Uterus (tissue), 4 donors: ENCODE results near the gene AQR. TPM values are rescaled to one million over a fixed set of nuclear protein-coding genes. Genes with fewer than 3 reads are reported as not detected.

Source experiments
- DNase-seq, 2 donors: peaks; one replicate each; pipeline ENCODE4 v3.0.0-alpha.2; 2019 to 2020
- H3K27ac ChIP-seq, 2 donors: fragments of 200-600 bp; sonication (generic); 1 replicate in 1 of 2; 2 replicates in 1 of 2; pipeline ENCODE4 v1.5.1; 2016 to 2018
- H3K27me3 ChIP-seq, 2 donors: fragments of 200-600 bp; sonication (generic); one replicate each; pipeline ENCODE4 v1.5.1; 2018 to 2019; ENCODE audit warnings: control low read depth in 1 of 2
- H3K36me3 ChIP-seq, 2 donors: fragments of 200-600 bp; sonication (generic); one replicate each; pipeline ENCODE4 v1.5.1; 2019; ENCODE audit warnings: control low read depth in 1 of 2
- H3K4me1 ChIP-seq, 2 donors: fragments of 200-600 bp; sonication (generic); one replicate each; pipeline ENCODE4 v1.5.1; 2018 to 2019; ENCODE audit warnings: control low read depth in 1 of 2
- H3K4me3 ChIP-seq, 2 donors: fragments of 200-600 bp; sonication (generic); 1 replicate in 1 of 2; 2 replicates in 1 of 2; pipeline ENCODE4 v1.5.1; 2018 to 2019; ENCODE audit warnings: mild to moderate bottlenecking in 1 of 2
- H3K9me3 ChIP-seq, 2 donors: fragments of 200-600 bp; sonication (generic); one replicate each; pipeline ENCODE4 v1.5.1; 2019; ENCODE audit warnings: control low read depth in 1 of 2
- POLR2A ChIP-seq, 2 donors: fragments of 450-650 bp; IDR thresholded peaks; one replicate each; pipeline ENCODE4 v1.6.1; 2016; ENCODE audit warnings: antibody characterized with exemption in 2 of 2, mild to moderate bottlenecking in 1 of 2, moderate library complexity in 1 of 2
- intact Hi-C: fragments of 100-400 bp; cut with DNase I; formaldehyde crosslinking; loops from one replicate; pipeline ENCODE4 v1.15.1; 2023; ENCODE audit warnings: low total_unique reads
- total RNA-seq, 4 donors: library from RNA; depleted of rRNA in 3 of 4; stranded (reverse); fragments of >200 nt in 3 of 4; gene quantifications; one replicate each; pipeline versions ENCODE4 v1.1.0 to v1.2.4, GENCODE V29; 2014 to 2023
- TF ChIP-seq, protein P1 (sequence below), 4 experiments: fragments of 200-600 bp in 2 of 4; fragments of 450-650 bp in 2 of 4; sonication (generic) in 2 of 4; IDR thresholded peaks; one replicate each; pipeline ENCODE4 v1.5.1; 2016 to 2019; ENCODE audit warnings: antibody characterized with exemption in 4 of 4, mild to moderate bottlenecking in 2 of 4, moderate library complexity in 1 of 4
- donor health status: DM: yes; HTN: yes; CAD: no.

Gene AQR
- 10 to 100 TPM; 13.1 to 52.7 (median 33.3) TPM for total RNA-seq

DNA sequence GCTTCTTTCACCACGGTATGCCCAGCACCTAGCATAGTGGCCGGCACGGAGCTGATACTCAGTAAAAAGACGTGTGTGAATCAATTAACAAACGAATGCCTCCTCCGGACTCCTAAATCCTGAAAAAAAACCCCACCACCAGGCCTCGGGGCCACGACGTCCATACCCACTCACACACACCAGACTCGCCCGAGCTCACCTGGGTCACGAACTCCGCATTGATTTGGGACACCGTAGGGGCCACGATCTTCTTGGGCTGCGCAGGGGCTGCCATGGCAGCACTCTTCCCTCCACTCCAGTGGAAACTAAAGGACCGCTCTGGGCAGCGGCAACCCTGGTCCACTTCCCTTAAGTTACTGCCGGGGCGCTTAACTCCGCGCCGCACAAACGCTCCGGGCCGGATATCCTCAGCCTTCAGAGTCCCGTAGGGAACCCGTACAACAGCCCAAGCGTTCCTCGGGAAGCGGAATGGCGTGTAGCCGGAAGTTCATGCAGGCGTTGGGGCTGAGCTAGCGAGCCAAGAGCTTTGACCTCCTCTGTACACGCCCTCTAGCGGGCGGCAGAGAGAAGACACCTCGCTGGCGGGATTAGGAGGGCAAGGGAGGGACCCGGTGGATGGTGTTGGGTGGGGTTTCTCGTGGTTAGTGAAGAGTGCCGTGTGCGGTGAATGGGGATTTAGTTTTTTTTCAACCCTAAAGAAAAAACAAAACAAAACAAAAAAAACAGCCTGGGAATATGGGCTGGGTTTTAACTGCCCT lies at the start of gene AQR:
Gene AQR (minus strand): TSS at position 403 of the 758 bp plus-strand sequence. CDS start 129 bp downstream, at position 274.
- TF ChIP-seq, protein P1, sequence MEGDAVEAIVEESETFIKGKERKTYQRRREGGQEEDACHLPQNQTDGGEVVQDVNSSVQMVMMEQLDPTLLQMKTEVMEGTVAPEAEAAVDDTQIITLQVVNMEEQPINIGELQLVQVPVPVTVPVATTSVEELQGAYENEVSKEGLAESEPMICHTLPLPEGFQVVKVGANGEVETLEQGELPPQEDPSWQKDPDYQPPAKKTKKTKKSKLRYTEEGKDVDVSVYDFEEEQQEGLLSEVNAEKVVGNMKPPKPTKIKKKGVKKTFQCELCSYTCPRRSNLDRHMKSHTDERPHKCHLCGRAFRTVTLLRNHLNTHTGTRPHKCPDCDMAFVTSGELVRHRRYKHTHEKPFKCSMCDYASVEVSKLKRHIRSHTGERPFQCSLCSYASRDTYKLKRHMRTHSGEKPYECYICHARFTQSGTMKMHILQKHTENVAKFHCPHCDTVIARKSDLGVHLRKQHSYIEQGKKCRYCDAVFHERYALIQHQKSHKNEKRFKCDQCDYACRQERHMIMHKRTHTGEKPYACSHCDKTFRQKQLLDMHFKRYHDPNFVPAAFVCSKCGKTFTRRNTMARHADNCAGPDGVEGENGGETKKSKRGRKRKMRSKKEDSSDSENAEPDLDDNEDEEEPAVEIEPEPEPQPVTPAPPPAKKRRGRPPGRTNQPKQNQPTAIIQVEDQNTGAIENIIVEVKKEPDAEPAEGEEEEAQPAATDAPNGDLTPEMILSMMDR (IDR thresholded peaks at IDR 0.05): peak; percentile 77 to 89 (median 88)
- TF ChIP-seq POLR2A (IDR thresholded peaks at IDR 0.05): peak in 1 of 2 donors; percentile 64
- no peaks in the 10 kb centered on the region for H3K27me3 ChIP-seq
- no peaks in the 10 kb centered on the region for H3K36me3 ChIP-seq
- H3K9me3 ChIP-seq: no peaks in the 10 kb centered on the region
- intact Hi-C loops: no loop called here
- peak within 1 kb of the TSS; percentile 73 to 74 for H3K27ac ChIP-seq
- peaks cover 0 to 9% of the 10 kb centered on the region in 2 donors for H3K4me1 ChIP-seq
- H3K4me3 ChIP-seq: peak within 1 kb of the TSS; percentile 59 to 82
- peak; percentile 95 for DNase-seq

DNA sequence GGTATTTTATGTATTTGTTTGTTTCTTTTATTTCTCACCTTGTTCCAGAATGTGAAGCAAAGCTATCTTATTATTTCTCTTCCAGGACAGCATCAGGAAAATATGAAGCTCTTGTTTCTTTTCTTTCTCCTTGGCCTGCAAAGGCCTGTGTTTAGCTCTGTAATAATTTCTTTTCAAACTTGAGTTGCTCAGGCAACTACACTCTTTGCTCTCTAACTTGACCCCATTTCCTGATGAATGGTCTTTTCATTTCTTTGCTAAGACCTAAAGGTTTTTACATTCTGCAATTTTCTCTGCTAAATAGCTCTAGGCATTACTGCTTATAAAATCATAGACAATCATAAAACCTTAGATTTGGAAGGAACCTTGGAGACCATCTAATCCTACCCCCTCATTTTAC lies 44.7 kb upstream of the AQR start:
- no peak overlapping the region for H3K4me3 ChIP-seq
- intact Hi-C loops: no loop called here
- H3K9me3 ChIP-seq: no peaks in the 10 kb centered on the region
- DNase-seq: no peak
- TF ChIP-seq, protein P1 (IDR thresholded peaks at IDR 0.05): no peak
- no peak for TF ChIP-seq POLR2A (IDR thresholded peaks at IDR 0.05)
- H3K4me1 ChIP-seq: no peaks in the 10 kb centered on the region
- H3K27me3 ChIP-seq: no peaks in the 10 kb centered on the region
- H3K36me3 ChIP-seq: no peaks in the 10 kb centered on the region
- H3K27ac ChIP-seq: no peak overlapping the region

DNA sequence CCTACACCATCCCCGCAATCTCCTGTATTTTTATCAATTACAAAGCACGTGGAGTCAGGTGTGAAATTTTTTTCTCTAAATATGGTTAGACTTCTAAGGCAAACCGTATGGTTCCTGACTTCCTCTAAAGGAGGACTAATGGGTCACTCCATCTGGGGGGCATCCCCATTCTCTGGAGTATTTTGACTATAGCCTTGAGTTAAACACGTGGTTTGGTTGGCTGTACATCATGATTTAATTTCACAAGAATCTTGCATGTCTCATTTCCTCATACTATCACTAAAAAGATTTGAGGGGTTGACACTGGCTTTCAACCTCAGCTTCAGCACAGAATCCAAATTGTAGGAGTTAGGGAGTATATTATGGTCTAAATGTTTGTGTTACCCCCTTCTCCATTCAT lies 43.8 kb upstream of the AQR start:
- Histone ChIP-seq H3K9me3 (no peaks in the 10 kb centered on the region), H3K4me1 (no peaks in the 10 kb centered on the region), H3K27ac (no peak overlapping the region), H3K36me3 (no peaks in the 10 kb centered on the region), H3K4me3 (no peak overlapping the region), H3K27me3 (no peaks in the 10 kb centered on the region)
- no peak for DNase-seq
- intact Hi-C loops: no loop called here
- TF ChIP-seq, protein P1 (IDR thresholded peaks at IDR 0.05): no peak
- no peak for TF ChIP-seq POLR2A (IDR thresholded peaks at IDR 0.05)

DNA sequence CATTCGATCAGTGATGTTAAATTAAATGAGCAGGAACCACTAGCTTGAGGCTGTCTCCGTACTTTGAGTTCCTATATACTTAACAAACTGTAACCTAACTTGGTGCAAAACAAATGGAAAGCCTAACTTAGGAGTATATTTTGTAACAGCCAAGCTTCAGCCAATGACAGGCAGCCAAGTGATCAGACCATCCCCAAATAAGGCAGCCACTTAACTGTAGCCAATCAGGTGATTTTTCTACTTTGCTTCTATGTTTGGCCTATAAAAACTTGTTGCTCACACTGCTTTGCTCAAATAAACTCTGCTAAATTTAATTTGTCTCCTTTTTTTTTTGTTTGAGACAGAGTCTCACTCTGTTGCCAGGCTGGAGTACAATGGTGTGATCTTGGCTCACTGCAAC lies 37.9 kb upstream of the AQR start:
- H3K27ac ChIP-seq: no peak overlapping the region
- no peaks in the 10 kb centered on the region for H3K9me3 ChIP-seq
- H3K36me3 ChIP-seq: no peaks in the 10 kb centered on the region
- TF ChIP-seq POLR2A (IDR thresholded peaks at IDR 0.05): no peak
- TF ChIP-seq, protein P1 (IDR thresholded peaks at IDR 0.05): no peak
- H3K27me3 ChIP-seq: no peaks in the 10 kb centered on the region
- intact Hi-C loops: no loop called here
- no peak for DNase-seq
- H3K4me3 ChIP-seq: no peak overlapping the region
- no peaks in the 10 kb centered on the region for H3K4me1 ChIP-seq

DNA sequence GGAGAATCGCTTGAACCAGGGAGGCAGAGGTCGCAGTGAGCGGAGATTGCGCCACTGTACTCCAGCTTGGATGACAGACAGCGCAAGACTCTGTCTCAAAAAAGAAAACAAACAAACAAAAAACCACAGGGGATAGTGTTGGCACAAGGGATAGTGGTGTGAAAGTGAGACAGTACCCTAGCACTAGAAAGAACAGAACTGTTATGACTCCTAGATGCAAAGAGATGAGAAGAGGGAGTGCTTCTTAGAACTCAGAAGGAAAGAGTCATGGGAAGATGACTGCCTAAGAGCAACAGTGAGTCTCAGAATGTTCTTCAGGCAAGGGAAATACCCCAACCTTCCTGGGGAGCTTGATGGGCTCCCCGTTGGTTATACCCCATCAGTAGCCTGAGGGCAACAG lies 36.4 kb upstream of the AQR start:
- Histone ChIP-seq H3K27ac (no peak overlapping the region), H3K27me3 (no peaks in the 10 kb centered on the region), H3K4me1 (no peaks in the 10 kb centered on the region), H3K36me3 (no peaks in the 10 kb centered on the region), H3K4me3 (no peak overlapping the region), H3K9me3 (no peaks in the 10 kb centered on the region)
- intact Hi-C loops: no loop called here
- no peak for TF ChIP-seq POLR2A (IDR thresholded peaks at IDR 0.05)
- TF ChIP-seq, protein P1 (IDR thresholded peaks at IDR 0.05): no peak
- DNase-seq: no peak
